ENCODE data around the gene BCAS1.
A peak's percentile ranks its signal among the peaks of the same experiment; 100 is the strongest.
"Not testable (repeated sequence)": the region's sequence is repeated elsewhere in the genome, so short reads cannot be mapped to it uniquely, and the experiment has no call there.

Gene BCAS1

GRCh38 chr20:53940907-53941545, 129.4 kb downstream of the BCAS1 start:
- Mint-ChIP-seq H3K27ac (peak overlapping the region; percentile 82), H3K4me1 (ENCODE audit: low read depth) (peaks cover 64% of the 10 kb centered on the region), H3K27me3 (no peaks in the 10 kb centered on the region), H3K4me3 (peak overlapping the region; percentile 53), H3K9me3 (no peaks in the 10 kb centered on the region), H3K36me3 (ENCODE audit: low read depth) (no peaks in the 10 kb centered on the region)
- intact Hi-C loops (cut with micrococcal nuclease): loop anchor here (5.0 kb wide), 2 partner anchors 69 to 261 kb away; no protein-coding TSS in a partner anchor

- no peaks in the 10 kb centered on the region for H3K27me3 Mint-ChIP-seq
- H3K27ac Mint-ChIP-seq: peak overlapping the region; percentile 82
- intact Hi-C loops (cut with micrococcal nuclease): loop anchor here (5.0 kb wide), 2 partner anchors 68 to 262 kb away; no protein-coding TSS in a partner anchor
- H3K9me3 Mint-ChIP-seq: no peaks in the 10 kb centered on the region
- peak overlapping the region; percentile 9 for H3K4me3 Mint-ChIP-seq
- H3K4me1 Mint-ChIP-seq (ENCODE audit: low read depth): peaks cover 71% of the 10 kb centered on the region
- no peaks in the 10 kb centered on the region for H3K36me3 Mint-ChIP-seq (ENCODE audit: low read depth)
These were observed 130.1 kb downstream of the BCAS1 start for GRCh38 chr20:53940360-53940702.

- Mint-ChIP-seq H3K27ac (peak overlapping the region; percentile 82), H3K4me3 (peak overlapping the region; percentile 9), H3K27me3 (no peaks in the 10 kb centered on the region), H3K36me3 (ENCODE audit: low read depth) (no peaks in the 10 kb centered on the region), H3K9me3 (no peaks in the 10 kb centered on the region), H3K4me1 (ENCODE audit: low read depth) (peaks cover 76% of the 10 kb centered on the region)
- intact Hi-C loops (cut with micrococcal nuclease): loop anchor here (1.0 to 5.0 kb wide), 3 partner anchors 67 to 361 kb away; no protein-coding TSS in a partner anchor
These were observed 130.6 kb downstream of the BCAS1 start for GRCh38 chr20:53939572-53940359.

GRCh38 chr20:53939190-53939571, 131.2 kb downstream of the BCAS1 start:
- Mint-ChIP-seq H3K27ac (peak overlapping the region; percentile 82), H3K4me3 (no peak overlapping the region), H3K27me3 (no peaks in the 10 kb centered on the region), H3K9me3 (no peaks in the 10 kb centered on the region), H3K36me3 (ENCODE audit: low read depth) (no peaks in the 10 kb centered on the region), H3K4me1 (ENCODE audit: low read depth) (peaks cover 79% of the 10 kb centered on the region)
- intact Hi-C loops (cut with micrococcal nuclease): loop anchor here (1.0 kb wide), 1 partner anchor 361 kb away; no protein-coding TSS in a partner anchor

GRCh38 chr20:53938739-53939138, 131.7 kb downstream of the BCAS1 start:
- Mint-ChIP-seq H3K9me3 (no peaks in the 10 kb centered on the region), H3K4me3 (no peak overlapping the region), H3K27me3 (no peaks in the 10 kb centered on the region), H3K36me3 (ENCODE audit: low read depth) (no peaks in the 10 kb centered on the region), H3K27ac (peak overlapping the region; percentile 56), H3K4me1 (ENCODE audit: low read depth) (peaks cover 79% of the 10 kb centered on the region)
- intact Hi-C loops (cut with micrococcal nuclease): loop anchor here (1.0 kb wide), 1 partner anchor 360 kb away; no protein-coding TSS in a partner anchor

- H3K4me3 Mint-ChIP-seq: no peak overlapping the region
- intact Hi-C loops (cut with micrococcal nuclease): no loop called here
- peaks cover 79% of the 10 kb centered on the region for H3K4me1 Mint-ChIP-seq (ENCODE audit: low read depth)
- H3K36me3 Mint-ChIP-seq (ENCODE audit: low read depth): no peaks in the 10 kb centered on the region
- H3K27ac Mint-ChIP-seq: peak overlapping the region; percentile 56
- no peaks in the 10 kb centered on the region for H3K27me3 Mint-ChIP-seq
- H3K9me3 Mint-ChIP-seq: no peaks in the 10 kb centered on the region
These were observed 132.4 kb downstream of the BCAS1 start for GRCh38 chr20:53937929-53938367.

- no peaks in the 10 kb centered on the region for H3K27me3 Mint-ChIP-seq
- peaks cover 77% of the 10 kb centered on the region for H3K4me1 Mint-ChIP-seq (ENCODE audit: low read depth)
- intact Hi-C loops (cut with micrococcal nuclease): no loop called here
- no peaks in the 10 kb centered on the region for H3K36me3 Mint-ChIP-seq (ENCODE audit: low read depth)
- H3K4me3 Mint-ChIP-seq: no peak overlapping the region
- H3K9me3 Mint-ChIP-seq: no peaks in the 10 kb centered on the region
- no peak overlapping the region for H3K27ac Mint-ChIP-seq
These were observed 133.1 kb downstream of the BCAS1 start for GRCh38 chr20:53937339-53937741.

- no peaks in the 10 kb centered on the region for H3K27me3 Mint-ChIP-seq
- no peak overlapping the region for H3K4me3 Mint-ChIP-seq
- intact Hi-C loops (cut with micrococcal nuclease): loop anchor here (2.0 kb wide), 1 partner anchor 19 kb away; no protein-coding TSS in a partner anchor
- H3K27ac Mint-ChIP-seq: peak overlapping the region; percentile 88
- H3K9me3 Mint-ChIP-seq: no peaks in the 10 kb centered on the region
- peaks cover 76% of the 10 kb centered on the region for H3K4me1 Mint-ChIP-seq (ENCODE audit: low read depth)
- no peaks in the 10 kb centered on the region for H3K36me3 Mint-ChIP-seq (ENCODE audit: low read depth)
These were observed 134.9 kb downstream of the BCAS1 start for GRCh38 chr20:53935344-53936084.

GRCh38 chr20:53934421-53935343, 135.7 kb downstream of the BCAS1 start:
- H3K4me3 Mint-ChIP-seq: peak overlapping the region; percentile 34
- H3K4me1 Mint-ChIP-seq (ENCODE audit: low read depth): peaks cover 78% of the 10 kb centered on the region
- intact Hi-C loops (cut with micrococcal nuclease): loop anchor here (2.0 kb wide), 1 partner anchor 18 kb away; no protein-coding TSS in a partner anchor
- no peaks in the 10 kb centered on the region for H3K36me3 Mint-ChIP-seq (ENCODE audit: low read depth)
- peak overlapping the region; percentile 88 for H3K27ac Mint-ChIP-seq
- no peaks in the 10 kb centered on the region for H3K9me3 Mint-ChIP-seq
- H3K27me3 Mint-ChIP-seq: no peaks in the 10 kb centered on the region

- Mint-ChIP-seq H3K27ac (peak overlapping the region; percentile 88), H3K4me3 (no peak overlapping the region)
- intact Hi-C loops (cut with micrococcal nuclease): no loop called here
These were observed 137.1 kb downstream of the BCAS1 start for GRCh38 chr20:53933232-53933846.

GRCh38 chr20:53932655-53933192, 137.7 kb downstream of the BCAS1 start:
- H3K4me3 Mint-ChIP-seq; H3K27me3 Mint-ChIP-seq; H3K9me3 Mint-ChIP-seq; intact Hi-C loops (cut with micrococcal nuclease); H3K36me3 Mint-ChIP-seq (ENCODE audit: low read depth): not testable (repeated sequence)
- Mint-ChIP-seq H3K27ac (peak overlapping the region; percentile 88), H3K4me1 (ENCODE audit: low read depth) (peaks cover 68% of the 10 kb centered on the region)

More at GRCh38 chr20:53933232-53933846, 137.1 kb downstream of the BCAS1 start:
- H3K9me3 Mint-ChIP-seq: no peaks in the 10 kb centered on the region
- no peaks in the 10 kb centered on the region for H3K36me3 Mint-ChIP-seq (ENCODE audit: low read depth)
- peaks cover 74% of the 10 kb centered on the region for H3K4me1 Mint-ChIP-seq (ENCODE audit: low read depth)
- H3K27me3 Mint-ChIP-seq: no peaks in the 10 kb centered on the region

- Mint-ChIP-seq H3K4me3 (no peak overlapping the region), H3K4me1 (ENCODE audit: low read depth) (peaks cover 72% of the 10 kb centered on the region), H3K27me3 (no peaks in the 10 kb centered on the region), H3K9me3 (no peaks in the 10 kb centered on the region), H3K36me3 (ENCODE audit: low read depth) (no peaks in the 10 kb centered on the region), H3K27ac (peak overlapping the region; percentile 48)
- intact Hi-C loops (cut with micrococcal nuclease): no loop called here
These were observed 138.8 kb downstream of the BCAS1 start for GRCh38 chr20:53931597-53931996.

Data from dendritic cell treated with granulocyte-macrophage colony-stimulating factor and Interleukin-4, amounts not matched to agents 40 ng/mL and 50 ng/mL, for 4 days (primary cell).